Retinal pigment epithelial cell (primary cell): ENCODE results near the gene IQGAP2.

ENCODE experiments used
- DNase-seq: peaks from one replicate; pipeline ENCODE4 v3.0.0-alpha.2; 2010; ENCODE audit warnings: low read depth
- H3K4me3 ChIP-seq: 2 replicates; pipeline ENCODE4 v1.5.1; 2011; ENCODE audit warnings: mild to moderate bottlenecking, low read length, control low read depth, moderate library complexity
- CTCF ChIP-seq: conservative IDR thresholded peaks from 2 replicates; pipeline ENCODE4 v1.5.1; 2011; ENCODE audit warnings: low read depth, low read length, control low read depth, inconsistent platforms

The IQGAP2 gene

GRCh38 chr5:76755779-76756637 is 352.9 kb downstream of the IQGAP2 start:
- H3K4me3 ChIP-seq: no peak overlapping the region
- TF ChIP-seq CTCF: no peak
- DNase-seq: no peak

- TF ChIP-seq CTCF: no peak
- H3K4me3 ChIP-seq: no peak overlapping the region
- DNase-seq: no peak
Measured at GRCh38 chr5:76757049-76757448, 354.0 kb downstream of the IQGAP2 start.
